CD14-positive monocyte (primary cell): ENCODE measurements around the gene PDE6B. TPM values are rescaled to one million over a fixed set of nuclear protein-coding genes. Genes with fewer than 3 reads are reported as not detected.

Experiments
- DNase-seq, 3 donors: peaks; one replicate each; pipeline ENCODE4 v3.0.0-alpha.2; 2011 to 2022
- H2AFZ ChIP-seq: 2 replicates; pipeline ENCODE4 v1.6.0; 2012; ENCODE audit warnings: mild to moderate bottlenecking, low read depth, low read length, inconsistent platforms; ENCODE audit not compliant: insufficient read depth, poor library complexity, severe bottlenecking
- H3K27ac ChIP-seq, 2 donors: 1 replicate in 1 of 2; 2 replicates in 1 of 2; pipeline ENCODE4 v1.5.1; 2012 to 2013; ENCODE audit warnings: low read length in 2 of 2, control low read depth in 1 of 2, inconsistent platforms in 1 of 2, low read depth in 1 of 2, mild to moderate bottlenecking in 1 of 2
- H3K27me3 ChIP-seq, 2 donors: one replicate each; pipeline versions ENCODE4 v1.6.0 to v1.6.1; 2011 to 2013; ENCODE audit warnings: low read length in 2 of 2; ENCODE audit not compliant: control insufficient read depth in 2 of 2, insufficient read depth in 2 of 2
- H3K36me3 ChIP-seq, 2 donors: replicated peaks in 1 of 2; 1 replicate in 1 of 2; 2 replicates in 1 of 2; pipeline versions ENCODE4 v1.5.1 to v1.6.1; 2012 to 2013; ENCODE audit warnings: low read length in 2 of 2, control low read depth in 1 of 2, inconsistent platforms in 1 of 2, mild to moderate bottlenecking in 1 of 2; ENCODE audit not compliant: insufficient read depth in 2 of 2, control insufficient read depth in 1 of 2
- H3K4me1 ChIP-seq, 2 donors: 1 replicate in 1 of 2; 2 replicates in 1 of 2; pipeline versions ENCODE4 v1.5.1 to v1.6.1; 2012 to 2013; ENCODE audit warnings: low read length in 2 of 2, control low read depth in 1 of 2, inconsistent platforms in 1 of 2, mild to moderate bottlenecking in 1 of 2, moderate library complexity in 1 of 2; ENCODE audit not compliant: insufficient read depth in 2 of 2, control insufficient read depth in 1 of 2
- H3K4me2 ChIP-seq: replicated peaks from 2 replicates; pipeline ENCODE3; 2012; ENCODE audit warnings: low read length, moderate library complexity, mild to moderate bottlenecking; ENCODE audit not compliant: poor library complexity, severe bottlenecking; ENCODE audit errors: extremely low read depth
- H3K4me3 ChIP-seq, 3 experiments: fragments of 200-600 bp in 1 of 3; sonication (generic) in 1 of 3; replicated peaks in 1 of 3; 1 replicate in 2 of 3; 2 replicates in 1 of 3; pipeline ENCODE4 v1.5.1; 2011 to 2013; ENCODE audit warnings: low read length in 3 of 3, mild to moderate bottlenecking in 3 of 3, control low read depth in 2 of 3, low read depth in 2 of 3, inconsistent platforms in 1 of 3, moderate library complexity in 1 of 3
- H3K79me2 ChIP-seq: 2 replicates; pipeline ENCODE4 v1.6.0; 2012; ENCODE audit warnings: mild to moderate bottlenecking, control low read depth, inconsistent platforms, low read length, moderate library complexity; ENCODE audit not compliant: insufficient read depth
- H3K9ac ChIP-seq: 2 replicates; pipeline ENCODE4 v1.6.0; 2017; ENCODE audit warnings: low read length, mild to moderate bottlenecking; ENCODE audit not compliant: insufficient read depth, poor library complexity, severe bottlenecking
- H3K9me3 ChIP-seq, 2 donors: replicated peaks in 1 of 2; 1 replicate in 1 of 2; 2 replicates in 1 of 2; pipeline versions ENCODE4 v1.5.1 to v1.6.1; 2012 to 2013; ENCODE audit warnings: low read length in 2 of 2, control low read depth in 1 of 2; ENCODE audit not compliant: control insufficient read depth in 1 of 2, insufficient read depth in 1 of 2
- H4K20me1 ChIP-seq: 2 replicates; pipeline ENCODE4 v1.6.0; 2012; ENCODE audit warnings: mild to moderate bottlenecking, low read length, control low read depth, moderate library complexity; ENCODE audit not compliant: insufficient read depth
- H3K27ac Mint-ChIP-seq, 7 donors: one replicate each; pipeline ENCODE4 v1.8.0; 2020; ENCODE audit warnings: mild to moderate bottlenecking in 7 of 7, mixed read lengths in 7 of 7, moderate library complexity in 6 of 7, inconsistent platforms in 2 of 7
- H3K27me3 Mint-ChIP-seq, 3 donors: one replicate each; pipeline ENCODE4 v1.8.0; 2021 to 2022; ENCODE audit warnings: low read depth in 3 of 3, mild to moderate bottlenecking in 3 of 3, mixed read lengths in 3 of 3, moderate library complexity in 3 of 3, inconsistent platforms in 1 of 3
- H3K36me3 Mint-ChIP-seq, 2 donors: one replicate each; pipeline ENCODE4 v1.8.0; 2020; ENCODE audit warnings: mixed read lengths in 2 of 2, inconsistent platforms in 1 of 2, mild to moderate bottlenecking in 1 of 2
- H3K4me1 Mint-ChIP-seq: one replicate; pipeline ENCODE4 v1.8.0; 2020; ENCODE audit warnings: mild to moderate bottlenecking, mixed read lengths
- H3K4me3 Mint-ChIP-seq, 2 donors: one replicate each; pipeline ENCODE4 v1.8.0; 2020; ENCODE audit warnings: mild to moderate bottlenecking in 2 of 2, mixed read lengths in 2 of 2, moderate library complexity in 1 of 2
- H3K9me3 Mint-ChIP-seq, 7 donors: one replicate each; pipeline ENCODE4 v1.8.0; 2020 to 2022; ENCODE audit warnings: mixed read lengths in 7 of 7, mild to moderate bottlenecking in 6 of 7, moderate library complexity in 6 of 7, inconsistent platforms in 2 of 7
- WGBS: methylation state at CpG from one replicate; pipeline ENCODE4 v1.1.5; 2013; ENCODE audit warnings: missing lambda C conversion rate; ENCODE audit not compliant: insufficient coverage; 5-methylcytosine and 5-hydroxymethylcytosine counted together
- intact Hi-C, 2 donors: fragments of 100-400 bp; cut with micrococcal nuclease; formaldehyde crosslinking; loops; one replicate each; pipeline versions ENCODE4 v1.15.0 to v1.15.1; 2023
- polyA plus RNA-seq, 3 donors: library from polyadenylated mRNA; depleted of rRNA in 1 of 3; unstranded in 2 of 3; stranded (reverse) in 1 of 3; fragments of 300-500 nt in 2 of 3; fragments of >200 nt in 1 of 3; fragmentation: Illumina TruSeq in 2 of 3; gene quantifications; 1 replicate in 2 of 3; 2 replicates in 1 of 3; pipeline ENCODE4 v1.2.3, GENCODE V29; 2012 to 2021
- TF ChIP-seq, protein P1 (sequence below): fragments of 200-600 bp; IDR thresholded peaks from one replicate; pipeline ENCODE4 v1.8.0; 2022; ENCODE audit warnings: antibody characterized with exemption, mild to moderate bottlenecking

The PDE6B gene
- polyA plus RNA-seq, 3 donors: 3.7 to 6.3 (median 4.6) TPM

- H3K36me3 ChIP-seq: no peaks in the 10 kb centered on the region
- H3K4me1 Mint-ChIP-seq: no peaks in the 10 kb centered on the region
- intact Hi-C loops: no loop called here
- H3K36me3 Mint-ChIP-seq: no peaks in the 10 kb centered on the region
- no peaks in the 10 kb centered on the region for H3K79me2 ChIP-seq
- H3K9ac ChIP-seq: no peak overlapping the region
- no peak overlapping the region for H3K27ac ChIP-seq
- H4K20me1 ChIP-seq: no peaks in the 10 kb centered on the region
- peaks cover 15 to 42% (median 24%) of the 10 kb centered on the region in 7 donors for H3K9me3 Mint-ChIP-seq
- TF ChIP-seq, protein P1, sequence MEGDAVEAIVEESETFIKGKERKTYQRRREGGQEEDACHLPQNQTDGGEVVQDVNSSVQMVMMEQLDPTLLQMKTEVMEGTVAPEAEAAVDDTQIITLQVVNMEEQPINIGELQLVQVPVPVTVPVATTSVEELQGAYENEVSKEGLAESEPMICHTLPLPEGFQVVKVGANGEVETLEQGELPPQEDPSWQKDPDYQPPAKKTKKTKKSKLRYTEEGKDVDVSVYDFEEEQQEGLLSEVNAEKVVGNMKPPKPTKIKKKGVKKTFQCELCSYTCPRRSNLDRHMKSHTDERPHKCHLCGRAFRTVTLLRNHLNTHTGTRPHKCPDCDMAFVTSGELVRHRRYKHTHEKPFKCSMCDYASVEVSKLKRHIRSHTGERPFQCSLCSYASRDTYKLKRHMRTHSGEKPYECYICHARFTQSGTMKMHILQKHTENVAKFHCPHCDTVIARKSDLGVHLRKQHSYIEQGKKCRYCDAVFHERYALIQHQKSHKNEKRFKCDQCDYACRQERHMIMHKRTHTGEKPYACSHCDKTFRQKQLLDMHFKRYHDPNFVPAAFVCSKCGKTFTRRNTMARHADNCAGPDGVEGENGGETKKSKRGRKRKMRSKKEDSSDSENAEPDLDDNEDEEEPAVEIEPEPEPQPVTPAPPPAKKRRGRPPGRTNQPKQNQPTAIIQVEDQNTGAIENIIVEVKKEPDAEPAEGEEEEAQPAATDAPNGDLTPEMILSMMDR: no peak
- H2AFZ ChIP-seq: no peak overlapping the region
- H3K27me3 Mint-ChIP-seq: peaks cover 3 to 12% (median 7%) of the 10 kb centered on the region in 3 donors
- no peaks in the 10 kb centered on the region for H3K27me3 ChIP-seq
- H3K9me3 ChIP-seq: peaks cover 17 to 20% of the 10 kb centered on the region in 2 donors
- no peaks in the 10 kb centered on the region for H3K4me1 ChIP-seq
- no peak for DNase-seq
- H3K4me2 ChIP-seq: no peak overlapping the region
- H3K27ac Mint-ChIP-seq: peak overlapping the region in 1 of 7 donors; percentile 13
- 94% methylated on average over 16 of the region's 16 CpGs for WGBS
- no peak overlapping the region for H3K4me3 Mint-ChIP-seq
- no peak overlapping the region for H3K4me3 ChIP-seq
Observed at GRCh38 chr4:632196-632790, 6.9 kb downstream of the PDE6B start.

- no peaks in the 10 kb centered on the region for H3K4me1 ChIP-seq
- no peak overlapping the region for H3K4me3 ChIP-seq
- peaks cover 17 to 20% of the 10 kb centered on the region in 2 donors for H3K9me3 ChIP-seq
- no peaks in the 10 kb centered on the region for H3K79me2 ChIP-seq
- no peak overlapping the region for H3K4me3 Mint-ChIP-seq
- H4K20me1 ChIP-seq: no peaks in the 10 kb centered on the region
- WGBS: 90% methylated on average over 5 of the region's 6 CpGs
- H3K27ac Mint-ChIP-seq: no peak overlapping the region
- H3K4me1 Mint-ChIP-seq: no peaks in the 10 kb centered on the region
- no peak overlapping the region for H2AFZ ChIP-seq
- intact Hi-C loops: no loop called here
- no peaks in the 10 kb centered on the region for H3K27me3 ChIP-seq
- H3K9me3 Mint-ChIP-seq: peaks cover 15 to 42% (median 24%) of the 10 kb centered on the region in 7 donors
- peaks cover 8 to 11% (median 9%) of the 10 kb centered on the region in 3 donors for H3K27me3 Mint-ChIP-seq
- no peak overlapping the region for H3K9ac ChIP-seq
- H3K4me2 ChIP-seq: no peak overlapping the region
- H3K36me3 ChIP-seq: no peaks in the 10 kb centered on the region
- no peak overlapping the region for H3K27ac ChIP-seq
- H3K36me3 Mint-ChIP-seq: no peaks in the 10 kb centered on the region
- TF ChIP-seq, protein P1: no peak
- no peak for DNase-seq
Observed at GRCh38 chr4:632926-633325, 7.6 kb downstream of the PDE6B start.
